ENCODE results near the gene CLDN17. TPM values are rescaled to one million over a fixed set of nuclear protein-coding genes. Genes with fewer than 3 reads are reported as not detected.

Gene CLDN17, protein sequence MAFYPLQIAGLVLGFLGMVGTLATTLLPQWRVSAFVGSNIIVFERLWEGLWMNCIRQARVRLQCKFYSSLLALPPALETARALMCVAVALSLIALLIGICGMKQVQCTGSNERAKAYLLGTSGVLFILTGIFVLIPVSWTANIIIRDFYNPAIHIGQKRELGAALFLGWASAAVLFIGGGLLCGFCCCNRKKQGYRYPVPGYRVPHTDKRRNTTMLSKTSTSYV
- total RNA-seq: not detected

DNA sequence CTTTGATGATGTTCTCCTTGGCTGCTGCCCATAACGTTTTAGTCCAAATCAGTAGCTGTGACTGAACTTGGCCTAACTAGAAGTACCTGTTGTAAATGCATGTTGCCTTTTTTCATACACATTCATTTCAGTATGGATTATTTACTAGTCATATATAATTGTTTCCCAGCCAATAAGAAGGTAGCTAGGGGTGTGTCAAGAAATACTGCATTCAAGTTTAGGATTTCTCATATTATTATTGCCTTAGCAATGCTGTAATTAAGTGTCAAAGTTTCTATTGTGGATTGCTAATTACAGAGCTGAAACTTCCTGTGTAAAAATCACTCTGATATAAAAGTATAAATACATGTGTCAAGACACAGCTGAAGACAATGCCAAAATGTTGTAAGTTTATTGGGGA lies at the start of gene CLDN17:
Gene CLDN17, minus strand, starts transcription at position 101 of the 400 bp plus-strand sequence. CDS start 188 bp downstream, outside the sequence.
- ATAC-seq (ENCODE audit: insufficient number of reproducible peaks, low FRiP score, low read depth) (no peak), DNase-seq (ENCODE audit: low spot score) (no peak)
- no peak within 1 kb of the TSS for H3K27ac ChIP-seq
- H3K36me3 ChIP-seq: no peaks in the 10 kb centered on the region
- H3K9me3 ChIP-seq: no peaks in the 10 kb centered on the region
- H3K4me3 ChIP-seq: no peak within 1 kb of the TSS
- H3K4me1 ChIP-seq (ENCODE audit: control insufficient read depth in 1 of 2, low read depth in 2 of 2): no peaks in the 10 kb centered on the region
- H3K27me3 ChIP-seq (replicated peaks; ENCODE audit: insufficient read depth): no peaks in the 10 kb centered on the region
- TF ChIP-seq, protein P1, sequence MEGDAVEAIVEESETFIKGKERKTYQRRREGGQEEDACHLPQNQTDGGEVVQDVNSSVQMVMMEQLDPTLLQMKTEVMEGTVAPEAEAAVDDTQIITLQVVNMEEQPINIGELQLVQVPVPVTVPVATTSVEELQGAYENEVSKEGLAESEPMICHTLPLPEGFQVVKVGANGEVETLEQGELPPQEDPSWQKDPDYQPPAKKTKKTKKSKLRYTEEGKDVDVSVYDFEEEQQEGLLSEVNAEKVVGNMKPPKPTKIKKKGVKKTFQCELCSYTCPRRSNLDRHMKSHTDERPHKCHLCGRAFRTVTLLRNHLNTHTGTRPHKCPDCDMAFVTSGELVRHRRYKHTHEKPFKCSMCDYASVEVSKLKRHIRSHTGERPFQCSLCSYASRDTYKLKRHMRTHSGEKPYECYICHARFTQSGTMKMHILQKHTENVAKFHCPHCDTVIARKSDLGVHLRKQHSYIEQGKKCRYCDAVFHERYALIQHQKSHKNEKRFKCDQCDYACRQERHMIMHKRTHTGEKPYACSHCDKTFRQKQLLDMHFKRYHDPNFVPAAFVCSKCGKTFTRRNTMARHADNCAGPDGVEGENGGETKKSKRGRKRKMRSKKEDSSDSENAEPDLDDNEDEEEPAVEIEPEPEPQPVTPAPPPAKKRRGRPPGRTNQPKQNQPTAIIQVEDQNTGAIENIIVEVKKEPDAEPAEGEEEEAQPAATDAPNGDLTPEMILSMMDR (IDR thresholded peaks at IDR 0.05): no peak

DNA sequence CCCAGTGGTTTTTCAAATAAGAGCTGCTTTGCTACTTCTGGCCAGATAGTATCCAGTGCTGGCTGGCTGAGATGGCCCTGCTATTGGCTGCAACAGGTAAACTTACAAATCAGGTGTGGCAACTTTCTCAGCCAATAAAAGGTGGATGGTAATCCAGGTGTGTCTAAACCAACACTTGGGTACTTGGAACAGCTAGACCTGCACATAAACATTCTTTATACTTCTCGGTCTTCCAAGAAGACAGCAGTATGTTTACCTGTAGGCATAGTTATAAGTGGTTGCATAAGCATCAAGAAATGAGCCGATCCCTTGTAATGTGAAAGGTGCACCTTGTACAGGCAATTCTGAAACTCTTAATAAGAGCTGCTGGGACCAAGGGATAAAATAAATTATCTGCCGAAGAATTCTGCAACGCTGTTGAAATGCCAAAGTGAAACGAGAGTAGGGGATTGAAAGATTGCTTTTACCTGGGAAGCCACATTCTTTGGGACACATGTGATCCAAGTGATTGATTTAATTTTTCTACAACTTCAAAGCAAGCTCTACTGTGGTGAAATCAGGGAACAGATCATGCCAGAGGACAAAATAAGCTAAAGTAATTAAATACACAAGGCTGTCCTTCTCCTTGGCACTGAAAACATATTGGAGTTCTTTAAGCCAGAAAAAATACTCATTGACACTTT lies 49.6 kb upstream of the CLDN17 start, which contains the start of gene CLDN8:
Gene CLDN8, minus strand, starts transcription at position 57 of the 683 bp plus-strand sequence. CDS start 172 bp downstream, outside the sequence.
- DNase-seq (ENCODE audit: low spot score) (no peak), ATAC-seq (ENCODE audit: insufficient number of reproducible peaks, low FRiP score, low read depth) (no peak)
- TF ChIP-seq, protein P1 (IDR thresholded peaks at IDR 0.05): no peak
- H3K27ac ChIP-seq: no peak within 1 kb of the TSS
- no peaks in the 10 kb centered on the region for H3K9me3 ChIP-seq
- H3K4me3 ChIP-seq: no peak within 1 kb of the TSS
- H3K36me3 ChIP-seq: no peaks in the 10 kb centered on the region
- H3K4me1 ChIP-seq (ENCODE audit: control insufficient read depth in 1 of 2, low read depth in 2 of 2): no peaks in the 10 kb centered on the region
- no peaks in the 10 kb centered on the region for H3K27me3 ChIP-seq (replicated peaks; ENCODE audit: insufficient read depth)

DNA sequence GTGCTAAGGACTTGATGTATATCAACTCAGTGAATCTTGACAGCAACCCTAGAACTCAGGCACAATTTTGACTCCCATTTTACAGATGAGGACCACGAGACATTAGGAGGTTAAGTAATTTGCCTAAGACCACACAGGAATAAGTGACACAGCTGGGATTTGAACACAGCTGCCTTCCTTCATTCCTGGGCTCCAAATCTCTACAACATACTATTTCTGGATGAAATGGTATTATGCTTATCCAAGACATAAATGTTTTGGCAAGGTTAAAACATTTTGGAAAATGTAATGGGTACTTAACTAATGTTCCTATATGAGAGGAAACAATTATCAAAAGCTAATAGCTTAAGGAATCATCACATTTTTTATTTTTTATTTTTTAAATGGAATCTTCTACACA lies 44.5 kb upstream of the CLDN17 start:
- TF ChIP-seq, protein P1 (IDR thresholded peaks at IDR 0.05): no peak
- no peaks in the 10 kb centered on the region for H3K36me3 ChIP-seq
- ATAC-seq (ENCODE audit: insufficient number of reproducible peaks, low FRiP score, low read depth) (no peak), DNase-seq (ENCODE audit: low spot score) (no peak)
- H3K4me3 ChIP-seq: no peak overlapping the region
- no peaks in the 10 kb centered on the region for H3K9me3 ChIP-seq
- no peaks in the 10 kb centered on the region for H3K4me1 ChIP-seq (ENCODE audit: control insufficient read depth in 1 of 2, low read depth in 2 of 2)
- H3K27ac ChIP-seq: no peak overlapping the region
- H3K27me3 ChIP-seq (replicated peaks; ENCODE audit: insufficient read depth): no peaks in the 10 kb centered on the region

DNA sequence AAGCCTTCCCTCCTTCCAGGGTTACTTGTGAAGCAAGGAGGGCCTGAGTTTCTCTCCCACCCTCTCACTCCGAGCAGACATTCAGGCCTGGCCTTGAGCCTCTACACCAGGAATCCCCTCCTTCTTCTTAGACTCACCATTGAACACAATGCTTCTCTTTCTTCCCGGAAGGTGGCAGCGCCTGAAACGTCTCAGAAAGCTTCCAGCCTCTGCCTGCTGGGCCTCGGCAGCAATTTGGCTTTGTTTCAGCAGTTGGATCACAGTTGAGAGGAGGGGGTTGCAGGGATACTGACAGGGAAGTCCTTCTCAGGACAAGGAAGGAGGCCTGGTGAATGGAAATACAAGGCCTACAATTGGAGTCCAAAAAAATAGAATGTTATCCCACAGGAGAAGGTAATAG lies 43.0 kb upstream of the CLDN17 start:
- Histone ChIP-seq H3K27ac (no peak overlapping the region), H3K9me3 (no peaks in the 10 kb centered on the region), H3K27me3 (replicated peaks; ENCODE audit: insufficient read depth) (no peaks in the 10 kb centered on the region), H3K36me3 (no peaks in the 10 kb centered on the region), H3K4me3 (no peak overlapping the region), H3K4me1 (ENCODE audit: control insufficient read depth in 1 of 2, low read depth in 2 of 2) (no peaks in the 10 kb centered on the region)
- TF ChIP-seq, protein P1 (IDR thresholded peaks at IDR 0.05): no peak
- no peak for ATAC-seq (ENCODE audit: insufficient number of reproducible peaks, low FRiP score, low read depth)
- no peak for DNase-seq (ENCODE audit: low spot score)

DNA sequence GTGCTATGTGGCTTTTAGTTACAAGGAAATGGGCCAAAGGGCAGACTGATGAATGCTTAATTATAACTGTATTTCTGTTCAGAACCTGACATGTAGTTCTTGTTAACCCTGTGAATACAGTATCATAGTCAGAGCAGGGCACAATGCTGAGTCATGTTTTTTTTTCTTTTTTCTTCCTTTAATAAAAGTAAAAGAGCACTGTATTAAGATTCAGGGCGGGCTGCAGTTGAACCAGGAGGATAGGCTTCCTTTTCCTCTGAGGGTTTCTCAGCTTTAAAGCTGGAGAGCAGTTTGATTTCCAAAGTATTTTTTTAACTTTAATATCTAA lies 40.6 kb upstream of the CLDN17 start:
- Histone ChIP-seq H3K27me3 (replicated peaks; ENCODE audit: insufficient read depth) (no peaks in the 10 kb centered on the region), H3K4me1 (ENCODE audit: control insufficient read depth in 1 of 2, low read depth in 2 of 2) (no peaks in the 10 kb centered on the region), H3K4me3 (no peak overlapping the region), H3K27ac (no peak overlapping the region), H3K36me3 (no peaks in the 10 kb centered on the region), H3K9me3 (no peaks in the 10 kb centered on the region)
- DNase-seq (ENCODE audit: low spot score) (no peak), ATAC-seq (ENCODE audit: insufficient number of reproducible peaks, low FRiP score, low read depth) (no peak)
- TF ChIP-seq, protein P1 (IDR thresholded peaks at IDR 0.05): no peak

Measured in thoracic aorta (tissue), 2 donors.